NT2/D1 (cell line): ENCODE measurements around the gene FKBP10.

ENCODE experiments used
- YY1 ChIP-seq: IDR thresholded peaks from 2 replicates; pipeline ENCODE4 v1.6.1; 2011; ENCODE audit not compliant: insufficient read length, insufficient read depth
- ZNF274 ChIP-seq: IDR thresholded peaks from 2 replicates; pipeline ENCODE4 v1.6.1; 2011; ENCODE audit warnings: mild to moderate bottlenecking, low read depth, low read length

- TF ChIP-seq ZNF274 = no peak
- no peak for TF ChIP-seq YY1
Measured at GRCh38 chr17:41769985-41770384, 42.8 kb upstream of the FKBP10 start.
